ENCODE data around the gene BABAM2. TPM values are rescaled to one million over a fixed set of nuclear protein-coding genes. Genes with fewer than 3 reads are reported as not detected.

BABAM2 gene
- total RNA-seq, 1 experiment from 2014 or later: 27.1 TPM

DNA sequence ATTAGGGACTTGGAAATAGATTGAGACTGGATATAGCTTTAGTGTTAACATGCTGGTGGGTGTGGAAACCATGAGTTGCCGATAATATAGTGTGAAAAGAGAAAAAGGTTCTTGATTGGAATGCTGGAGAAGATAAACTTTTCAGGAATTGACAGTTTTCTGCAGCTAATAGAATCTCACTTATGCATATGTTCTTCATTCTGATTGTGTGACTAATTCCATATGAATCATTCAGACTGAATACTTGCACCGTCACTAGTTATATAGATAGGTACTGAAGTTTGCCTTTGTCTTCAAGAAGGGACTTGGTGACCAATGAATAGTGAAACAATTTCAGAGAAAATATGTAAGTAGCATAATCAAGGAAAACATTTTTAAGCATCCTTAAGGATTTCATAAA, 276.4 kb downstream of the BABAM2 start:
- no peaks in the 10 kb centered on the region for H3K27me3 Mint-ChIP-seq (ENCODE audit: low read depth)
- no peak overlapping the region for H2BK15ac ChIP-seq (ENCODE audit: low read depth, low read length)
- TF ChIP-seq, protein P1, sequence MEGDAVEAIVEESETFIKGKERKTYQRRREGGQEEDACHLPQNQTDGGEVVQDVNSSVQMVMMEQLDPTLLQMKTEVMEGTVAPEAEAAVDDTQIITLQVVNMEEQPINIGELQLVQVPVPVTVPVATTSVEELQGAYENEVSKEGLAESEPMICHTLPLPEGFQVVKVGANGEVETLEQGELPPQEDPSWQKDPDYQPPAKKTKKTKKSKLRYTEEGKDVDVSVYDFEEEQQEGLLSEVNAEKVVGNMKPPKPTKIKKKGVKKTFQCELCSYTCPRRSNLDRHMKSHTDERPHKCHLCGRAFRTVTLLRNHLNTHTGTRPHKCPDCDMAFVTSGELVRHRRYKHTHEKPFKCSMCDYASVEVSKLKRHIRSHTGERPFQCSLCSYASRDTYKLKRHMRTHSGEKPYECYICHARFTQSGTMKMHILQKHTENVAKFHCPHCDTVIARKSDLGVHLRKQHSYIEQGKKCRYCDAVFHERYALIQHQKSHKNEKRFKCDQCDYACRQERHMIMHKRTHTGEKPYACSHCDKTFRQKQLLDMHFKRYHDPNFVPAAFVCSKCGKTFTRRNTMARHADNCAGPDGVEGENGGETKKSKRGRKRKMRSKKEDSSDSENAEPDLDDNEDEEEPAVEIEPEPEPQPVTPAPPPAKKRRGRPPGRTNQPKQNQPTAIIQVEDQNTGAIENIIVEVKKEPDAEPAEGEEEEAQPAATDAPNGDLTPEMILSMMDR (conservative IDR thresholded peaks at IDR 0.05): no peak

More for the DNA sequence above, 276.4 kb downstream of the BABAM2 start:
- H3T11ph ChIP-seq (ENCODE audit: low read length): no peak overlapping the region
- no peak overlapping the region for H3K4me2 ChIP-seq (ENCODE audit: insufficient read depth, insufficient read length, low read length)
- H4K5ac ChIP-seq (ENCODE audit: insufficient read length, low read depth, low read length): no peak overlapping the region
- WGBS (ENCODE audit: extremely low coverage, insufficient read length, low lambda C conversion rate): no CpG with 5 or more reads among the region's 2 CpGs
- no peaks in the 10 kb centered on the region for H3K4me1 Mint-ChIP-seq
- no peaks in the 10 kb centered on the region for H3K4me1 ChIP-seq (ENCODE audit: insufficient read depth, low read length)
- no peak for DNase-seq
- H3K79me1 ChIP-seq (ENCODE audit: insufficient read depth, low read depth, low read length, poor library complexity, severe bottlenecking): no peaks in the 10 kb centered on the region
- H2BK20ac ChIP-seq (ENCODE audit: low read depth, low read length, poor library complexity, severe bottlenecking): no peak overlapping the region
- no peak overlapping the region for H4K91ac ChIP-seq (ENCODE audit: insufficient read length, low read depth, low read length)
- H3K36me3 Mint-ChIP-seq (ENCODE audit: insufficient read depth in 1 of 3, low read depth in 3 of 3): no peaks in the 10 kb centered on the region
- no peaks in the 10 kb centered on the region for H3K9me3 Mint-ChIP-seq
- H2AK5ac ChIP-seq (ENCODE audit: insufficient read length, low read length): no peak overlapping the region
- no peak overlapping the region for H3K9ac ChIP-seq (ENCODE audit: extremely low read depth, insufficient read length, low read length)
- H3K9me3 ChIP-seq (ENCODE audit: control insufficient read depth, low read depth, low read length): no peaks in the 10 kb centered on the region
- H3K4ac ChIP-seq (ENCODE audit: low read depth, low read length): no peak overlapping the region
- peaks cover 2% of the 10 kb centered on the region for H4K20me1 ChIP-seq (ENCODE audit: control insufficient read depth, insufficient read depth, insufficient read length)
- no peak overlapping the region for H3K23ac ChIP-seq (ENCODE audit: insufficient read length, low read depth, low read length)
- H2BK120ac ChIP-seq (ENCODE audit: low read depth, low read length, poor library complexity, severe bottlenecking): no peak overlapping the region
- H3K56ac ChIP-seq (ENCODE audit: insufficient read length, low read depth, low read length): no peak overlapping the region
- no peak overlapping the region for H3K4me3 Mint-ChIP-seq
- no peak overlapping the region for H2AFZ ChIP-seq (ENCODE audit: low read length)
- H3K14ac ChIP-seq (ENCODE audit: insufficient read depth, low read length): no peak overlapping the region
- H4K8ac ChIP-seq (replicated peaks; ENCODE audit: insufficient read length, low read depth, low read length): no peak overlapping the region
- H2BK5ac ChIP-seq (ENCODE audit: insufficient read length, low read length): no peak overlapping the region
- no peaks in the 10 kb centered on the region for H3K79me2 ChIP-seq (ENCODE audit: insufficient read depth, low read length)
- H3K27me3 ChIP-seq (ENCODE audit: insufficient read depth, low read length): no peaks in the 10 kb centered on the region
- H3K23me2 ChIP-seq (ENCODE audit: insufficient read length, low read depth, low read length, poor library complexity, severe bottlenecking): no peaks in the 10 kb centered on the region
- no peak overlapping the region for H3K18ac ChIP-seq (ENCODE audit: insufficient read length, low read depth, low read length)
- H2BK12ac ChIP-seq (ENCODE audit: insufficient read length, low read depth, low read length): no peak overlapping the region
- no peak overlapping the region for H3K27ac ChIP-seq (ENCODE audit: insufficient read length, low read depth, low read length)
- no peak overlapping the region for H3K27ac Mint-ChIP-seq

Measured in H9 (cell line).